H1 (cell line): ENCODE results near the gene SLC23A2. TPM values are rescaled to one million over a fixed set of nuclear protein-coding genes. Genes with fewer than 3 reads are reported as not detected.

Experiments
- CTCF ChIA-PET: fragments of 300-600 bp; sonication (Branson Sonifier 250); formaldehyde crosslinking; loops from one replicate; lab custom pipeline; 2021; ENCODE audit not compliant: partially characterized antibody; lab: Charles Lee
- POLR2A ChIA-PET: fragments of 300-600 bp; sonication (Branson Sonifier 250); formaldehyde crosslinking; loops from one replicate; lab custom pipeline; 2021; ENCODE audit warnings: inconsistent platforms; ENCODE audit not compliant: partially characterized antibody; lab: Charles Lee
- DNase-seq, 2 experiments: peaks; one replicate each; pipeline versions ENCODE4 v3.0.0 to v3.0.0-alpha.2; 2010 to 2022; ENCODE audit warnings: low spot score in 2 of 2, low read depth in 1 of 2, mixed read lengths in 1 of 2
- FAIRE-seq: peaks from 2 replicates; lab custom pipeline; 2011; peaks lifted over from hg19 to GRCh38; lab: Jason Lieb, UNC
- H2AFZ ChIP-seq: 2 replicates; pipeline ENCODE4 v1.8.1; 2012; ENCODE audit warnings: low read length, inconsistent platforms
- H2AK5ac ChIP-seq: 2 replicates; pipeline ENCODE4 v1.6.1; 2013; ENCODE audit warnings: low read depth, low read length
- H2BK120ac ChIP-seq: replicated peaks from 2 replicates; pipeline ENCODE3; 2013; ENCODE audit warnings: low read depth, low read length, inconsistent platforms
- H2BK12ac ChIP-seq: 2 replicates; pipeline ENCODE4 v1.6.1; 2013; ENCODE audit warnings: low read depth, low read length
- H2BK15ac ChIP-seq: 2 replicates; pipeline ENCODE4 v1.6.1; 2013; ENCODE audit warnings: low read length
- H2BK20ac ChIP-seq: 2 replicates; pipeline ENCODE4 v1.6.1; 2013; ENCODE audit warnings: low read length
- H2BK5ac ChIP-seq: 2 replicates; pipeline ENCODE4 v1.6.1; 2013; ENCODE audit warnings: low read depth, low read length
- H3K14ac ChIP-seq: 2 replicates; pipeline ENCODE4 v1.6.1; 2013; ENCODE audit warnings: inconsistent platforms; ENCODE audit not compliant: insufficient read length
- H3K18ac ChIP-seq: 2 replicates; pipeline ENCODE4 v1.6.1; 2013; ENCODE audit warnings: low read length; ENCODE audit errors: extremely low read depth
- H3K23ac ChIP-seq: 2 replicates; pipeline ENCODE4 v1.6.1; 2013; ENCODE audit warnings: inconsistent platforms; ENCODE audit not compliant: insufficient read length
- H3K23me2 ChIP-seq: 2 replicates; pipeline ENCODE4 v1.6.1; 2013; ENCODE audit warnings: low read depth, low read length
- H3K27ac ChIP-seq: 2 replicates; pipeline ENCODE4 v1.6.1; 2011; ENCODE audit warnings: low read depth, low read length, inconsistent platforms
- H3K27me3 ChIP-seq, 4 experiments: replicated peaks in 1 of 4; 1 replicate in 1 of 4; 2 replicates in 3 of 4; pipeline versions ENCODE4 v1.6.1 to v1.8.1; 2011 to 2013; ENCODE audit warnings: low read length in 3 of 4, mild to moderate bottlenecking in 3 of 4, inconsistent platforms in 2 of 4, mixed read lengths in 2 of 4, moderate library complexity in 1 of 4; ENCODE audit not compliant: control insufficient read depth in 3 of 4, insufficient read depth in 3 of 4; ENCODE audit errors: extremely low read depth in 1 of 4
- H3K36me3 ChIP-seq, 4 experiments: 2 replicates each; pipeline versions ENCODE4 v1.6.1 to v1.8.1; 2011 to 2013; ENCODE audit warnings: mild to moderate bottlenecking in 4 of 4, low read length in 3 of 4, moderate library complexity in 2 of 4, control low read depth in 1 of 4, inconsistent platforms in 1 of 4; ENCODE audit not compliant: insufficient read depth in 4 of 4, control insufficient read depth in 2 of 4
- H3K4ac ChIP-seq: replicated peaks from 2 replicates; pipeline ENCODE3; 2013; ENCODE audit warnings: low read length, low read depth, mixed read lengths, inconsistent platforms; ENCODE audit not compliant: insufficient read length
- H3K4me1 ChIP-seq, 4 experiments: replicated peaks in 1 of 4; 1 replicate in 1 of 4; 2 replicates in 3 of 4; pipeline versions ENCODE4 v1.6.1 to v1.8.1; 2011 to 2013; ENCODE audit warnings: low read length in 3 of 4, inconsistent platforms in 2 of 4, mixed read lengths in 1 of 4; ENCODE audit not compliant: insufficient read depth in 4 of 4, control insufficient read depth in 3 of 4
- H3K4me2 ChIP-seq, 2 experiments: 2 replicates each; pipeline versions ENCODE4 v1.6.1 to v1.8.1; 2011 to 2013; ENCODE audit warnings: low read depth in 2 of 2, low read length in 2 of 2, control low read depth in 1 of 2, inconsistent platforms in 1 of 2, mild to moderate bottlenecking in 1 of 2; ENCODE audit not compliant: insufficient read depth in 1 of 2
- H3K4me3 ChIP-seq, 4 experiments: fragments of 200-600, 300-600 bp in 1 of 4; sonication (generic), shearing (Covaris generic), sonication (Bioruptor Twin) in 1 of 4; 2 replicates each; pipeline versions ENCODE4 v1.5.1 to v1.8.1; 2011 to 2016; ENCODE audit warnings: low read length in 4 of 4, low read depth in 3 of 4, control low read depth in 2 of 4, inconsistent platforms in 2 of 4, mild to moderate bottlenecking in 2 of 4, mixed read lengths in 1 of 4, moderate library complexity in 1 of 4; ENCODE audit not compliant: insufficient read depth in 2 of 4; ENCODE audit errors: extremely low read depth in 1 of 4
- H3K56ac ChIP-seq: replicated peaks from 2 replicates; pipeline ENCODE3; 2013; ENCODE audit warnings: low read depth, mild to moderate bottlenecking, mixed read lengths, low read length, inconsistent platforms; ENCODE audit not compliant: insufficient read length
- H3K79me1 ChIP-seq: 2 replicates; pipeline ENCODE4 v1.6.1; 2013; ENCODE audit warnings: low read depth, low read length, control low read depth
- H3K79me2 ChIP-seq, 2 experiments: 2 replicates each; pipeline versions ENCODE4 v1.6.1 to v1.8.1; 2012 to 2013; ENCODE audit warnings: low read length in 2 of 2, mild to moderate bottlenecking in 2 of 2, inconsistent platforms in 1 of 2; ENCODE audit not compliant: insufficient read depth in 2 of 2, control insufficient read depth in 1 of 2
- H3K9ac ChIP-seq, 4 experiments: replicated peaks in 1 of 4; 1 replicate in 1 of 4; 2 replicates in 3 of 4; pipeline versions ENCODE4 v1.6.1 to v1.8.1; 2011 to 2013; ENCODE audit warnings: low read depth in 3 of 4, low read length in 3 of 4, control low read depth in 2 of 4, mild to moderate bottlenecking in 2 of 4, moderate library complexity in 2 of 4, inconsistent platforms in 1 of 4; ENCODE audit errors: extremely low read depth in 1 of 4
- H3K9me3 ChIP-seq, 2 experiments: 2 replicates each; pipeline versions ENCODE4 v1.6.1 to v1.8.1; 2012 to 2013; ENCODE audit warnings: mild to moderate bottlenecking in 2 of 2, moderate library complexity in 2 of 2, control low read depth in 1 of 2, inconsistent platforms in 1 of 2, low read depth in 1 of 2, low read length in 1 of 2, mixed read lengths in 1 of 2; ENCODE audit not compliant: insufficient read depth in 2 of 2
- H4K20me1 ChIP-seq, 2 experiments: replicated peaks in 1 of 2; 2 replicates each; pipeline versions ENCODE3 to v1.8.1; 2011 to 2013; ENCODE audit warnings: inconsistent platforms in 2 of 2, low read length in 2 of 2, mild to moderate bottlenecking in 1 of 2; ENCODE audit not compliant: insufficient read depth in 2 of 2, control insufficient read depth in 1 of 2
- H4K5ac ChIP-seq: 2 replicates; pipeline ENCODE4 v1.6.1; 2013; ENCODE audit warnings: low read length, low read depth, mixed read lengths, inconsistent platforms; ENCODE audit not compliant: insufficient read length
- H4K8ac ChIP-seq: 2 replicates; pipeline ENCODE4 v1.8.0; 2013; ENCODE audit warnings: mild to moderate bottlenecking, moderate library complexity, low read length, inconsistent platforms; ENCODE audit not compliant: insufficient read depth; ENCODE audit errors: extremely low read depth
- H4K91ac ChIP-seq: replicated peaks from 2 replicates; pipeline ENCODE3; 2013; ENCODE audit warnings: low read length, mixed read lengths, inconsistent platforms; ENCODE audit not compliant: insufficient read length
- BACH1 ChIP-seq: IDR thresholded peaks from 2 replicates; pipeline ENCODE4 v1.6.1; 2012; ENCODE audit warnings: low read length, improper control_type of control experiment
- HDAC6 ChIP-seq: IDR thresholded peaks from one replicate; pipeline ENCODE4 v1.7.1; 2012; ENCODE audit warnings: low read depth, mild to moderate bottlenecking, inconsistent platforms, low read length, moderate library complexity
- TAF1 ChIP-seq: IDR thresholded peaks from 2 replicates; pipeline ENCODE4 v1.6.1; 2011; ENCODE audit warnings: mild to moderate bottlenecking, low read depth, low read length
- WGBS, 2 experiments: shearing (Covaris generic) in 1 of 2; methylation state at CpG; one replicate each; pipeline versions ENCODE4 v1.1.6 to v1.1.7; 2013 to 2015; ENCODE audit warnings: low lambda C conversion rate in 2 of 2, mixed read lengths in 2 of 2, inconsistent platforms in 1 of 2, low coverage in 1 of 2, missing lambda C conversion rate in 1 of 2; ENCODE audit not compliant: insufficient replicate concordance in 2 of 2, insufficient coverage in 1 of 2, insufficient read length in 1 of 2; ENCODE audit errors: extremely low coverage in 1 of 2, missing lambda C conversion rate in 1 of 2; 5-methylcytosine and 5-hydroxymethylcytosine counted together
- polyA plus RNA-seq, 7 experiments: library from polyadenylated mRNA; depleted of rRNA in 3 of 7; stranded (reverse) in 5 of 7; unstranded in 2 of 7; fragments of >200 nt in 5 of 7; fragments of 200-250 nt in 2 of 7; gene quantifications; 1 replicate in 5 of 7; 2 replicates in 1 of 7; 4 replicates in 1 of 7; pipeline versions ENCODE4 v1.2.1 to v1.2.3, GENCODE V29; 2011 to 2013; ENCODE audit warnings: missing spikeins in 2 of 7, mixed read lengths in 2 of 7
- total RNA-seq: library from RNA; stranded (reverse); fragmentation: NEBNext Ultra II Directional; extraction: Animal tissue kit (Norgen Biotek cat#: 25700); gene quantifications from 2 replicates; pipeline ENCODE4 v1.2.1, GENCODE V29; 2021

Gene SLC23A2
- total and polyA plus RNA-seq, 2 of the 8 experiments (the other 6 are each of a cell fraction or from before 2014, with no cell fraction given), result 17.0 to 18.6 TPM

DNA sequence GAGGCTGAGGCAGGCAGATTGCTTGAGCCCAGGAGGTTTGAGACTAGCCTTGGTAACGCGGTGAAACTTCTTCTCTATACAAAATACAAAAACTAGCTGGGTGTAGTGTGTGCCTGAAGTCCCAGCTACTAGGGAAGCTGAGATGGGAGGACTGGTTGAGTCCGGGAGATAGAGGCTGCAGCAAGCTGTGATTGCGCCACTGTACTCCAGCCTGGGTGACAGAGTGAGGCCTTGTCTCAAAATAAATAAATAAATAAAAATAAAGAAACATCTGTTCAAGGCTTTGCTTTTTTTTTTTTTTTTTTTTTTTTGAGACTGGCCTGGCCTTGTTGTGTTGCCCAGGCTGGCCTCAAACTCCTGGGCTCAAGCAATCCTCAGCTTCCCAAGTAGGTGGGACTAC lies 23.7 kb upstream of the SLC23A2 start:
- no peak overlapping the region for H3K23ac ChIP-seq
- whole genome bisulfite sequencing, 2 experiments, result 88% methylated on average over 4 of the region's 4 CpGs; no CpG with 5 or more reads in 1 of the 2 experiments
- no peak overlapping the region for H3K27ac ChIP-seq
- no peak overlapping the region for H2BK12ac ChIP-seq
- no peak overlapping the region for H2AK5ac ChIP-seq
- CTCF ChIA-PET, result interaction anchor here (0.7 to 1.6 kb wide), 2 partner anchors 76 to 1040 kb away, joined by 3 to 4 read pairs; no protein-coding TSS in a partner anchor
- H3K18ac ChIP-seq, result no peak overlapping the region
- no peak overlapping the region for H3K4ac ChIP-seq
- H3K9ac ChIP-seq, result no peak overlapping the region
- H3K79me1 ChIP-seq, result no peaks in the 10 kb centered on the region
- H3K4me3 ChIP-seq, result no peak overlapping the region
- no peak overlapping the region for H2BK15ac ChIP-seq
- no peak overlapping the region for H3K14ac ChIP-seq
- H2AFZ ChIP-seq, result no peak overlapping the region
- DNase-seq, result no peak
- H3K4me2 ChIP-seq, result no peak overlapping the region
- H3K23me2 ChIP-seq, result no peaks in the 10 kb centered on the region
- no peak overlapping the region for H4K8ac ChIP-seq
- no peak for TF ChIP-seq TAF1
- no peak for TF ChIP-seq BACH1
- no peak for TF ChIP-seq HDAC6
- TF ChIP-seq, all 59 proteins: peak for 0
- Histone ChIP-seq H2BK5ac (no peak overlapping the region), H3K79me2 (no peaks in the 10 kb centered on the region), H3K9me3 (no peaks in the 10 kb centered on the region; a peak in 1 of 4 replicates), H3K4me1 (no peaks in the 10 kb centered on the region), H3K56ac (no peak overlapping the region), H4K20me1 (no peaks in the 10 kb centered on the region), H4K5ac (no peak overlapping the region), H3K27me3 (no peaks in the 10 kb centered on the region), H4K91ac (no peak overlapping the region), H3K36me3 (no peaks in the 10 kb centered on the region), H2BK20ac (no peak overlapping the region), H2BK120ac (no peak overlapping the region)
- no peak for FAIRE-seq
- POLR2A ChIA-PET, result interaction anchor here (0.7 kb wide), 1 partner anchor 19 kb away, joined by 3 read pairs; no protein-coding TSS in a partner anchor
